Measurements from ENCODE around the gene SERGEF.

GRCh38 chr11:18022419-18022818, 9.6 kb upstream of the SERGEF start:
- TF ChIP-seq, protein P1, sequence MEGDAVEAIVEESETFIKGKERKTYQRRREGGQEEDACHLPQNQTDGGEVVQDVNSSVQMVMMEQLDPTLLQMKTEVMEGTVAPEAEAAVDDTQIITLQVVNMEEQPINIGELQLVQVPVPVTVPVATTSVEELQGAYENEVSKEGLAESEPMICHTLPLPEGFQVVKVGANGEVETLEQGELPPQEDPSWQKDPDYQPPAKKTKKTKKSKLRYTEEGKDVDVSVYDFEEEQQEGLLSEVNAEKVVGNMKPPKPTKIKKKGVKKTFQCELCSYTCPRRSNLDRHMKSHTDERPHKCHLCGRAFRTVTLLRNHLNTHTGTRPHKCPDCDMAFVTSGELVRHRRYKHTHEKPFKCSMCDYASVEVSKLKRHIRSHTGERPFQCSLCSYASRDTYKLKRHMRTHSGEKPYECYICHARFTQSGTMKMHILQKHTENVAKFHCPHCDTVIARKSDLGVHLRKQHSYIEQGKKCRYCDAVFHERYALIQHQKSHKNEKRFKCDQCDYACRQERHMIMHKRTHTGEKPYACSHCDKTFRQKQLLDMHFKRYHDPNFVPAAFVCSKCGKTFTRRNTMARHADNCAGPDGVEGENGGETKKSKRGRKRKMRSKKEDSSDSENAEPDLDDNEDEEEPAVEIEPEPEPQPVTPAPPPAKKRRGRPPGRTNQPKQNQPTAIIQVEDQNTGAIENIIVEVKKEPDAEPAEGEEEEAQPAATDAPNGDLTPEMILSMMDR (conservative IDR thresholded peaks at IDR 0.05) = no peak
- TF ChIP-seq ZFX (IDR thresholded peaks at IDR 0.05) = no peak
